Bronchial epithelial cell (primary cell): ENCODE measurements around the gene ACBD6. TPM values are rescaled to one million over a fixed set of nuclear protein-coding genes. Genes with fewer than 3 reads are reported as not detected.
A peak's percentile ranks its signal among the peaks of the same experiment; 100 is the strongest.
"Not testable (repeated sequence)": the region's sequence is repeated elsewhere in the genome, so short reads cannot be mapped to it uniquely, and the experiment has no call there.

ENCODE experiments used
- DNase-seq: peaks from one replicate; pipeline ENCODE4 v3.0.0-alpha.2; 2010; ENCODE audit warnings: low read depth
- FAIRE-seq: peaks from 2 replicates; lab custom pipeline; 2011; peaks lifted over from hg19 to GRCh38; lab: Jason Lieb, UNC
- H3K27me3 ChIP-seq: 2 replicates; pipeline ENCODE4 v1.5.1; 2011; ENCODE audit warnings: low read length; ENCODE audit not compliant: control insufficient read depth, insufficient read depth
- H3K36me3 ChIP-seq: 2 replicates; pipeline ENCODE4 v1.5.1; 2011; ENCODE audit warnings: low read length; ENCODE audit not compliant: control insufficient read depth, insufficient read depth
- H3K4me3 ChIP-seq: 2 replicates; pipeline ENCODE4 v1.5.1; 2011; ENCODE audit warnings: mild to moderate bottlenecking, low read depth, low read length, control low read depth
- CTCF ChIP-seq: IDR thresholded peaks from 2 replicates; pipeline ENCODE4 v1.5.1; 2011; ENCODE audit warnings: mild to moderate bottlenecking, moderate library complexity, low read length, control low read depth, inconsistent platforms; ENCODE audit not compliant: insufficient read depth, severe bottlenecking
- total RNA-seq: library from RNA; depleted of rRNA; stranded (reverse); fragments of >200 nt; gene quantifications from 2 replicates; pipeline ENCODE4 v1.2.1, GENCODE V29; 2014

The ACBD6 gene, protein sequence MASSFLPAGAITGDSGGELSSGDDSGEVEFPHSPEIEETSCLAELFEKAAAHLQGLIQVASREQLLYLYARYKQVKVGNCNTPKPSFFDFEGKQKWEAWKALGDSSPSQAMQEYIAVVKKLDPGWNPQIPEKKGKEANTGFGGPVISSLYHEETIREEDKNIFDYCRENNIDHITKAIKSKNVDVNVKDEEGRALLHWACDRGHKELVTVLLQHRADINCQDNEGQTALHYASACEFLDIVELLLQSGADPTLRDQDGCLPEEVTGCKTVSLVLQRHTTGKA
- total RNA-seq: 98.6 and 118 TPM in 2 replicates

DNA sequence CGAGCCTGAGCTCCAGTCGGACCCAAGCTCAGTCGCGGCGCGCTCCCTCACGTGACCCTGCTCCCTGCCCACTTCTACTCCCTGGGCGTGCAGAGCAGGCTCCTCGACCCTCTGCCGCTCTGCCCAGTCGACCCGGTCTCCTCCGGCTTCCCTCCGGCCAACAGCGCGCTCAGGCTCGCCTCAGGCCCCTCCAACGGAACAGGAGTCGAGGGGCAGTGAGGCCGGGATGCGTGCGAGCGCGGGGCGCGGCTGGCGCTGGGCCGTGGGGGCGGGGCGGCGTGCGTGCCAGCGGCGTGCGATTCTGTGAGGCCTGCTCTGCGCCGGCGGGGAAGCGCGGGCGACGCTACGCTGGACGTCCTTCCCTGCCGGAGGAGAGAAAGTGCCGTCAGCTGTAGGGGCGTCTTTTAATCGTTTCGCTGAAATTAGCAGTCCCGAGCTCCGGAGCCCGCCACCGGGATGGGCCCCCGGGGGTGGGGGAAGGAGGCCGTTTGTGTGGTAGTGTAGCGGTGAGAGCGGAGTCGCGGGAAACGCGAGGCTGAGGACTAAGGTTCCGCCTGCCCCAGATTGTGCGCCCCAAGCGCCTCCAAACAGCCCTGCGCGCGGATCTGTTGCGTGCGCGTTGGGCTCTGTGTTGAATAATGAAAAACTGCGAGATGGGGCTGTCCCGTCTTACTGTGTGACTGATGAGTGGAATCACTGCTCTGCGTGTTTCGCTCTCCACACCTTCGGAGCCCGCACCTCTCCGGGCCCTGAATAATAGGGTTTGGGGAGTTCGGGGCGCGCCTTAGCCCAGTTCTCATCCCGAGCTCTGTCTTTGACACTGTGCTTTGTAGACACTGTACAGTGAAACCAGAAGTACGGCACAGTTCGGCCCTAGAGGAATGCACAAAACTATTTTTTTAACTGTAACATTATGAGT lies at the start of gene ACBD6:
Gene ACBD6 (minus strand): TSS at position 217 of the 919 bp plus-strand sequence. CDS start 311 bp downstream, outside the sequence.
- Histone ChIP-seq H3K27me3 (no peaks in the 10 kb centered on the region), H3K4me3 (peak within 1 kb of the TSS; percentile 99), H3K36me3 (peaks cover 2% of the 10 kb centered on the region)
- FAIRE-seq (no peak), DNase-seq (peak; percentile 70)
- no peak for TF ChIP-seq CTCF

DNA sequence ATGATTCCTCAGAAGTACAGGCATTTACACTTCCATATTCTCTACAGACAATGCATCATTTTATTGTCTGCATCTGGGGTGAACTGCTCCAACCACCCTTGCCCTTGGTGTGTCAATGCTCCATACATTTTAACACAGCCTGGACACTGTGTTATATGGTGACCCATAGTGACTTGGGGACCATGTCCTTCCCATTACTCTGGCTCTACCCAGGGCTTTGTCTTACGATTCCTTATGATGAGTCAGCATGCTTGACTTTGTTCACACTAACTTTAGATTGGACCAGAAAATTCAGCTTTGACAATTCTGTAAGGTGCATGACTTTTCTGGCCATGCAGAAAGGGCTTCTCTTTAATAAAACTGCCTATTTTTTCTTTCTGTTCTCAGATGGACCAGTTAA lies 49.6 kb upstream of the ACBD6 start:
- no peaks in the 10 kb centered on the region for H3K27me3 ChIP-seq
- DNase-seq (no peak), FAIRE-seq (peak; percentile 40)
- H3K4me3 ChIP-seq: no peak overlapping the region
- TF ChIP-seq CTCF: no peak
- no peaks in the 10 kb centered on the region for H3K36me3 ChIP-seq

DNA sequence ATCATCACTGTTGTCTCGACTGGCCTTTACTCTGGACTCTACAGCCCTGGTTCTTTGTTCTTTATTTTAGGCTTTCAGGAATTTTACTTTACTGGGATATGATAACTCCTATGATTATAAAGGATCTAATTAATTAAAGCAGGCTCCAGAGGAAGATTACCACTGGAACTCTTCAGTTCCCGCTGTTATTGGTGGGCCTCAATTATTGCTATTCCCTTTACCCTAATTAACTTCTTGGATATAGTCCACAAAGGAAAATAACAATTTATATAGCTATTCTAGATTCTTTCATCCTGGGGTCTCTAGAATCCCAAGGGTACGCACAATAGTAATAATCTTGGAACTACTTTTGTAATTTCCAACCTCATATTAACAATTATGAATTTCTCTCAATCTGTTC lies 47.9 kb upstream of the ACBD6 start:
- Histone ChIP-seq H3K36me3 (no peaks in the 10 kb centered on the region), H3K4me3 (no peak overlapping the region), H3K27me3 (no peaks in the 10 kb centered on the region)
- no peak for TF ChIP-seq CTCF
- no peak for FAIRE-seq
- no peak for DNase-seq

GRCh38 chr1:180549770-180550169 lies 47.4 kb upstream of the ACBD6 start:
- FAIRE-seq, DNase-seq, H3K4me3 ChIP-seq, H3K36me3 ChIP-seq, H3K27me3 ChIP-seq: not testable (repeated sequence)

DNA sequence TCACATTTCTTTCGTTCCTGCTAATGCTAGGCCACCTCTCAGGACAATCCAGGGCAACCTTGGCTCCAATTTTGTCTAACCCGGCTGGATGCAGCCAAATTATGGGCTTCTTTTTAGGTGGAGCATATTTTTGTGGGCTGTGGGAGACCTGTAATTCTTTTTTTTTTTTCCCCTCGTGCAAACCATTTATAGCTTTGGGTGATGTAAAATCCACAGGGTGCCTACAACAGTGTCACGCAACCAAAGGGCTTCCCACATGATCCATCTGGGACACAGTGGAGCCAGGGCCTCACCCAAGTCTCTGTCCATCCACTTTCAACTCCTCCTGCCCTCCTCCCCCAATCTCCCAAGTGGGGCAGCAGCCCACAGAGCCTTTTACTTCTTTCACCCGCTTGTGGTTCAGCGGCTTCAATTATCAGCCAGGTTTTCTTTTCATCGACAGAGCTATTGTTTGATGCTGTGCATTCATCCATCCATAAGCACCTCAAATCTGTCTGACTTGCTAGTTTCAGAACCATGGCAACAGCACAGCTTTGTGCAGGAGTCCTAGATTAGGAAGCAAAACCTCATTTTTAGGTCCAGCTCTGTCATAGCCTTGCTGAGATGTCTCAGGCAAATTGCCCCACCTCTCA lies 46.4 kb upstream of the ACBD6 start:
- no peak for TF ChIP-seq CTCF
- Histone ChIP-seq H3K27me3 (no peaks in the 10 kb centered on the region), H3K36me3 (no peaks in the 10 kb centered on the region), H3K4me3 (no peak overlapping the region)
- no peak for FAIRE-seq
- DNase-seq: no peak

DNA sequence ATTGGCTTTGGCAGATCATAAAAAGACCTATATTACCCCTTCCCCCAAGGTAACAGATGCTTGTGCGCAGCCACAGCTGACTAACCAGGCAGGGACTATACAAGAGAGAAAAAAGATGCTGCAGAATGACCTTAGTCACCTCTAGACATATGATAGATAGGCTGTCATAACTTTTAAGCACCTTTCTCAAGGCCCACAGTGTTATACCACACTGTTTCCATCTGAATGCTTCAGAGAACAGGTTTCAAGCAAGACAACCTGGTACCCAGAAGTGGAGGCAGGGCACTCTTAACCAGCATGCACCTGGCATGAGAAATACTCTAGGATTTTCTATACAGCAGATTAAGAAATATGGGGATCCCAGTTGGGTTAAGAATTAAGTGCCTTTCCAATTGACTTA lies 43.6 kb upstream of the ACBD6 start:
- Histone ChIP-seq H3K4me3 (no peak overlapping the region), H3K36me3 (no peaks in the 10 kb centered on the region), H3K27me3 (no peaks in the 10 kb centered on the region)
- DNase-seq (no peak), FAIRE-seq (no peak)
- TF ChIP-seq CTCF: no peak
